ENCODE data around the gene LASP1NB.

LASP1NB gene

DNA sequence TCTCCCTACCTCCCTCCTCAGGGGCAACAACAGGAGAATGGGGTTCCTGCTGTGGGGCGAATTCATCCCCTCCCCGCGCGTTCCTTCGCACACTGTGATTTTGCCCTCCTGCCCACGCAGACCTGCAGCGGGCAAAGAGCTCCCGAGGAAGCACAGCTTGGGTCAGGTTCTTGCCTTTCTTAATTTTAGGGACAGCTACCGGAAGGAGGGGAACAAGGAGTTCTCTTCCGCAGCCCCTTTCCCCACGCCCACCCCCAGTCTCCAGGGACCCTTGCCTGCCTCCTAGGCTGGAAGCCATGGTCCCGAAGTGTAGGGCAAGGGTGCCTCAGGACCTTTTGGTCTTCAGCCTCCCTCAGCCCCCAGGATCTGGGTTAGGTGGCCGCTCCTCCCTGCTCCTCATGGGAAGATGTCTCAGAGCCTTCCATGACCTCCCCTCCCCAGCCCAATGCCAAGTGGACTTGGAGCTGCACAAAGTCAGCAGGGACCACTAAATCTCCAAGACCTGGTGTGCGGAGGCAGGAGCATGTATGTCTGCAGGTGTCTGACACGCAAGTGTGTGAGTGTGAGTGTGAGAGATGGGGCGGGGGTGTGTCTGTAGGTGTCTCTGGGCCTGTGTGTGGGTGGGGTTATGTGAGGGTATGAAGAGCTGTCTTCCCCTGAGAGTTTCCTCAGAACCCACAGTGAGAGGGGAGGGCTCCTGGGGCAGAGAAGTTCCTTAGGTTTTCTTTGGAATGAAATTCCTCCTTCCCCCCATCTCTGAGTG lies 5.9 kb upstream of the LASP1NB start:
- H3K4me2 ChIP-seq (ENCODE audit: insufficient read depth in 1 of 2, low read depth in 2 of 2, low read length in 2 of 2) = no peak overlapping the region
- no peak overlapping the region for H3K4me3 ChIP-seq (ENCODE audit: extremely low read depth in 1 of 4, insufficient read depth in 2 of 4, low read depth in 3 of 4, low read length in 4 of 4)
- H4K20me1 ChIP-seq (replicated peaks in 1 of 2; ENCODE audit: control insufficient read depth in 1 of 2, insufficient read depth in 2 of 2, low read length in 2 of 2) = peaks cover 3 to 6% of the 10 kb centered on the region in 2 experiments
- peaks cover 0 to 8% (median 6%) of the 10 kb centered on the region in 4 experiments; a peak in 6 of 7 replicates for H3K4me1 ChIP-seq (replicated peaks in 1 of 4; ENCODE audit: control insufficient read depth in 3 of 4, insufficient read depth in 4 of 4, low read length in 3 of 4)
- H3K18ac ChIP-seq (ENCODE audit: extremely low read depth, low read length) = no peak overlapping the region
- H3K79me1 ChIP-seq (ENCODE audit: low read depth, low read length) = no peaks in the 10 kb centered on the region
- no peak overlapping the region for H3K56ac ChIP-seq (replicated peaks; ENCODE audit: insufficient read length, low read depth, low read length)
- no peak for FAIRE-seq
- H4K8ac ChIP-seq (ENCODE audit: extremely low read depth, insufficient read depth, low read length) = peak overlapping the region; percentile 57; the same call in 1 of the 2 replicates
- H3K9me3 ChIP-seq (ENCODE audit: insufficient read depth in 2 of 2, low read depth in 1 of 2, low read length in 1 of 2) = no peaks in the 10 kb centered on the region
- no peak overlapping the region for H3K27ac ChIP-seq (ENCODE audit: low read depth, low read length)
- TF ChIP-seq, protein P1, sequence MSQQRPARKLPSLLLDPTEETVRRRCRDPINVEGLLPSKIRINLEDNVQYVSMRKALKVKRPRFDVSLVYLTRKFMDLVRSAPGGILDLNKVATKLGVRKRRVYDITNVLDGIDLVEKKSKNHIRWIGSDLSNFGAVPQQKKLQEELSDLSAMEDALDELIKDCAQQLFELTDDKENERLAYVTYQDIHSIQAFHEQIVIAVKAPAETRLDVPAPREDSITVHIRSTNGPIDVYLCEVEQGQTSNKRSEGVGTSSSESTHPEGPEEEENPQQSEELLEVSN (IDR thresholded peaks at IDR 0.05) = no peak
- TF ChIP-seq KDM4A (IDR thresholded peaks at IDR 0.05; ENCODE audit: low read depth, low read length, severe bottlenecking) (no peak), HDAC6 (IDR thresholded peaks at IDR 0.05; ENCODE audit: low read depth, low read length) (no peak), ZNF274 (IDR thresholded peaks at IDR 0.05; ENCODE audit: borderline replicate concordance, extremely low read depth, low read length) (no peak)
- H2AFZ ChIP-seq (ENCODE audit: low read length) = no peak overlapping the region
- H3K27me3 ChIP-seq (replicated peaks in 1 of 4; ENCODE audit: control insufficient read depth in 3 of 4, extremely low read depth in 1 of 4, insufficient read depth in 3 of 4, low read length in 3 of 4) = no peaks in the 10 kb centered on the region
- no peak overlapping the region for H2BK20ac ChIP-seq (ENCODE audit: low read length)
- H3K79me2 ChIP-seq (ENCODE audit: control insufficient read depth in 1 of 2, insufficient read depth in 2 of 2, low read length in 2 of 2) = no peaks in the 10 kb centered on the region
- peaks cover 6 to 30% (median 23%) of the 10 kb centered on the region in 4 experiments; a peak in 7 of 8 replicates for H3K36me3 ChIP-seq (ENCODE audit: control insufficient read depth in 2 of 4, insufficient read depth in 4 of 4, low read length in 3 of 4)
- WGBS, 2 experiments (ENCODE audit: extremely low coverage in 1 of 2, insufficient coverage in 1 of 2, insufficient read length in 1 of 2, insufficient replicate concordance in 2 of 2, low coverage in 1 of 2, low lambda C conversion rate in 2 of 2, missing lambda C conversion rate in 1 of 2) = 96% methylated on average over 16 of the region's 16 CpGs; no CpG with 5 or more reads in 1 of the 2 experiments
- no peak overlapping the region for H2BK120ac ChIP-seq (replicated peaks; ENCODE audit: low read depth, low read length)
- no peak overlapping the region for H3K4ac ChIP-seq (replicated peaks; ENCODE audit: insufficient read length, low read depth, low read length)
- no peaks in the 10 kb centered on the region for H3K23me2 ChIP-seq (ENCODE audit: low read depth, low read length)
- H4K91ac ChIP-seq (replicated peaks; ENCODE audit: insufficient read length, low read length) = no peak overlapping the region
- H2BK5ac ChIP-seq (ENCODE audit: low read depth, low read length) = no peak overlapping the region
- no peak overlapping the region for H3K9ac ChIP-seq (replicated peaks in 1 of 4; ENCODE audit: extremely low read depth in 1 of 4, low read depth in 3 of 4, low read length in 3 of 4)
- no peak overlapping the region for H2AK5ac ChIP-seq (ENCODE audit: low read depth, low read length)
- no peak overlapping the region for H4K5ac ChIP-seq (ENCODE audit: insufficient read length, low read depth, low read length)
- no peak for DNase-seq (ENCODE audit: low read depth in 1 of 2, low spot score in 2 of 2)
- CTCF ChIA-PET (ENCODE audit: partially characterized antibody) = interaction anchor here (0.9 to 2.3 kb wide), 10 partner anchors 9 to 234 kb away, joined by 3 to 10 read pairs (median 4); partner anchors contain the start of genes LASP1 and RPL23
- no peak overlapping the region for H2BK12ac ChIP-seq (ENCODE audit: low read depth, low read length)
- POLR2A ChIA-PET (ENCODE audit: partially characterized antibody) = interaction anchor here (7.9 to 14.4 kb wide), 3 partner anchors 11 to 68 kb away, joined by 50 to 98 read pairs (median 51); partner anchors contain the start of genes LASP1 and RPL23
- no peak overlapping the region for H3K23ac ChIP-seq (ENCODE audit: insufficient read length)
- H2BK15ac ChIP-seq (ENCODE audit: low read length) = no peak overlapping the region
- no peak overlapping the region for H3K14ac ChIP-seq (ENCODE audit: insufficient read length)
